ENCODE data around the gene CSNK2B.
"Not testable (repeated sequence)": the region's sequence is repeated elsewhere in the genome, so short reads cannot be mapped to it uniquely, and the experiment has no call there.

DNA sequence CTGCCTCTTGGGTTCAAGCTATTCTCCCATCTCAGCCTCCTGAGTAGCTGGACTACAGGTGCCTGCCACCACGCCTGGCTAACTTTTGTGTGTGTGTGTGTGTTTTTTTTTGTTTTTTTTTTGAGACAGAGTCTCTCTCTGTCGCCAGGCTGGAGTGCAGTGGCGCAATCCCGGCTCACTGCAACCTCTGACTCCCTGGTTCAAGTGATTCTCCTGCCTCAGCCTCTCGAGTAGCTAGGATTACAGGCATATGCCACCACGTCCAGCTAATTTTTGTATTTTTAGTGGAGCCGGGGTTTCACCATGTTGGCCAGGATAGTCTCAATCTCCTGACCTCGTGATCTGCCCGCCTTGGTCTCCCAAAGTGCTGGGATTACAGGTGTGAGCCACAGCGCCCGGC lies 43.3 kb downstream of the CSNK2B start:
- TF ChIP-seq, protein P1, sequence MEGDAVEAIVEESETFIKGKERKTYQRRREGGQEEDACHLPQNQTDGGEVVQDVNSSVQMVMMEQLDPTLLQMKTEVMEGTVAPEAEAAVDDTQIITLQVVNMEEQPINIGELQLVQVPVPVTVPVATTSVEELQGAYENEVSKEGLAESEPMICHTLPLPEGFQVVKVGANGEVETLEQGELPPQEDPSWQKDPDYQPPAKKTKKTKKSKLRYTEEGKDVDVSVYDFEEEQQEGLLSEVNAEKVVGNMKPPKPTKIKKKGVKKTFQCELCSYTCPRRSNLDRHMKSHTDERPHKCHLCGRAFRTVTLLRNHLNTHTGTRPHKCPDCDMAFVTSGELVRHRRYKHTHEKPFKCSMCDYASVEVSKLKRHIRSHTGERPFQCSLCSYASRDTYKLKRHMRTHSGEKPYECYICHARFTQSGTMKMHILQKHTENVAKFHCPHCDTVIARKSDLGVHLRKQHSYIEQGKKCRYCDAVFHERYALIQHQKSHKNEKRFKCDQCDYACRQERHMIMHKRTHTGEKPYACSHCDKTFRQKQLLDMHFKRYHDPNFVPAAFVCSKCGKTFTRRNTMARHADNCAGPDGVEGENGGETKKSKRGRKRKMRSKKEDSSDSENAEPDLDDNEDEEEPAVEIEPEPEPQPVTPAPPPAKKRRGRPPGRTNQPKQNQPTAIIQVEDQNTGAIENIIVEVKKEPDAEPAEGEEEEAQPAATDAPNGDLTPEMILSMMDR (IDR thresholded peaks at IDR 0.05), result not testable (repeated sequence)
- TF ChIP-seq MAFK (IDR thresholded peaks at IDR 0.05; ENCODE audit: partially characterized antibody); CHD2 (IDR thresholded peaks at IDR 0.05; ENCODE audit: low read length, partially characterized antibody); CEBPB (IDR thresholded peaks at IDR 0.05): not testable (repeated sequence)
- TF ChIP-seq, protein P2, sequence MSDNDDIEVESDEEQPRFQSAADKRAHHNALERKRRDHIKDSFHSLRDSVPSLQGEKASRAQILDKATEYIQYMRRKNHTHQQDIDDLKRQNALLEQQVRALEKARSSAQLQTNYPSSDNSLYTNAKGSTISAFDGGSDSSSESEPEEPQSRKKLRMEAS (IDR thresholded peaks at IDR 0.05), result not testable (repeated sequence)
- TF ChIP-seq, protein P3, sequence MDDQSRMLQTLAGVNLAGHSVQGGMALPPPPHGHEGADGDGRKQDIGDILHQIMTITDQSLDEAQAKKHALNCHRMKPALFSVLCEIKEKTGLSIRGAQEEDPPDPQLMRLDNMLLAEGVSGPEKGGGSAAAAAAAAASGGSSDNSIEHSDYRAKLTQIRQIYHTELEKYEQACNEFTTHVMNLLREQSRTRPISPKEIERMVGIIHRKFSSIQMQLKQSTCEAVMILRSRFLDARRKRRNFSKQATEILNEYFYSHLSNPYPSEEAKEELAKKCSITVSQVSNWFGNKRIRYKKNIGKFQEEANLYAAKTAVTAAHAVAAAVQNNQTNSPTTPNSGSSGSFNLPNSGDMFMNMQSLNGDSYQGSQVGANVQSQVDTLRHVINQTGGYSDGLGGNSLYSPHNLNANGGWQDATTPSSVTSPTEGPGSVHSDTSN (IDR thresholded peaks at IDR 0.05), result not testable (repeated sequence)
